HG02970 (cell line): Measurements from ENCODE around the gene ZSCAN21.

Source experiments
- ATAC-seq: cut with Tn5 transposase; IDR thresholded peaks from one replicate; pipeline ENCODE4 v1.9.1; 2021; ENCODE audit warnings: mild to moderate bottlenecking, moderate library complexity, moderate number of reproducible peaks; ENCODE audit not compliant: unreplicated experiment, low FRiP score

Gene ZSCAN21

GRCh38 chr7:100072462-100072861, 22.9 kb downstream of the ZSCAN21 start:
- ATAC-seq: no peak

GRCh38 chr7:100074841-100075240, 25.3 kb downstream of the ZSCAN21 start:
- no peak for ATAC-seq

GRCh38 chr7:100075418-100075817, 25.8 kb downstream of the ZSCAN21 start:
- ATAC-seq: no peak

- ATAC-seq: no peak
Observed at GRCh38 chr7:100077205-100077604, 27.6 kb downstream of the ZSCAN21 start.

GRCh38 chr7:100079024-100079560, 29.5 kb downstream of the ZSCAN21 start:
- ATAC-seq: no peak

- ATAC-seq: no peak
Observed at GRCh38 chr7:100080907-100081534, 31.4 kb downstream of the ZSCAN21 start.

- peak; percentile 80 for ATAC-seq
Observed at GRCh38 chr7:100081535-100082102, 32.0 kb downstream of the ZSCAN21 start, which contains the start of gene ZNF3. ZNF3 (minus strand) TSS chr7:100081723; CDS start chr7:100077357, 4,366 bp downstream.

- no peak for ATAC-seq
Observed at GRCh38 chr7:100082978-100083377, 33.4 kb downstream of the ZSCAN21 start.

- no peak for ATAC-seq
Observed at GRCh38 chr7:100085515-100085914, 35.9 kb downstream of the ZSCAN21 start.

GRCh38 chr7:100087055-100087750, 37.6 kb downstream of the ZSCAN21 start:
- no peak for ATAC-seq

- no peak for ATAC-seq
Observed at GRCh38 chr7:100088095-100088620, 38.6 kb downstream of the ZSCAN21 start.

GRCh38 chr7:100088621-100089457, 39.3 kb downstream of the ZSCAN21 start, which contains the start of gene COPS6:
COPS6 (plus strand) TSS chr7:100088969; CDS start chr7:100088991, 22 bp downstream.
- peak; percentile 47 for ATAC-seq

- ATAC-seq: no peak
Observed at GRCh38 chr7:100089458-100090196, 40.1 kb downstream of the ZSCAN21 start.

GRCh38 chr7:100090527-100091410, 41.2 kb downstream of the ZSCAN21 start:
- ATAC-seq: no peak

GRCh38 chr7:100091411-100092181, 42.0 kb downstream of the ZSCAN21 start:
- no peak for ATAC-seq

- no peak for ATAC-seq
Observed at GRCh38 chr7:100093054-100093453, 43.5 kb downstream of the ZSCAN21 start.

- ATAC-seq: no peak
Observed at GRCh38 chr7:100093498-100093897, 43.9 kb downstream of the ZSCAN21 start.
